WERI-Rb-1 (cell line): ENCODE data around the gene ADORA2A.

Experiments used
- DNase-seq: peaks from one replicate; pipeline ENCODE4 v3.0.0-alpha.2; 2020
- H3K27ac ChIP-seq: fragments of 250-450 bp; sonication (Bioruptor Pico); 2 replicates; pipeline ENCODE4 v1.5.1; 2020; ENCODE audit warnings: mild to moderate bottlenecking, moderate library complexity
- H3K27me3 ChIP-seq: fragments of 250-450 bp; sonication (Bioruptor Pico); 2 replicates; pipeline ENCODE4 v1.5.1; 2021; ENCODE audit warnings: mild to moderate bottlenecking, low read depth, moderate library complexity; ENCODE audit not compliant: insufficient read depth, severe bottlenecking
- H3K36me3 ChIP-seq: fragments of 250-450 bp; sonication (Bioruptor Pico); 2 replicates; pipeline ENCODE4 v1.5.1; 2020; ENCODE audit warnings: mild to moderate bottlenecking, moderate library complexity
- H3K4me3 ChIP-seq: 2 replicates; pipeline ENCODE4 v1.5.1; 2011; ENCODE audit warnings: low read depth, mild to moderate bottlenecking, control low read depth, low read length
- H3K9me3 ChIP-seq: fragments of 250-450 bp; sonication (Bioruptor Pico); 2 replicates; pipeline ENCODE4 v1.5.1; 2021; ENCODE audit warnings: mild to moderate bottlenecking, moderate library complexity; ENCODE audit not compliant: severe bottlenecking
- CTCF ChIP-seq: IDR thresholded peaks from 2 replicates; pipeline ENCODE4 v1.5.1; 2011; ENCODE audit warnings: low read depth, mild to moderate bottlenecking, control low read depth, inconsistent platforms, low read length

The ADORA2A gene

GRCh38 chr22:24384131-24384530, 43.3 kb upstream of the ADORA2A start:
- Histone ChIP-seq H3K27me3 (no peaks in the 10 kb centered on the region), H3K36me3 (peaks cover 3% of the 10 kb centered on the region), H3K9me3 (no peaks in the 10 kb centered on the region), H3K4me3 (no peak overlapping the region), H3K27ac (no peak overlapping the region)
- no peak for DNase-seq
- no peak for TF ChIP-seq CTCF

GRCh38 chr22:24386937-24387471, 40.4 kb upstream of the ADORA2A start:
- Histone ChIP-seq H3K27ac (no peak overlapping the region), H3K9me3 (no peaks in the 10 kb centered on the region), H3K36me3 (peaks cover 9% of the 10 kb centered on the region), H3K27me3 (no peaks in the 10 kb centered on the region), H3K4me3 (no peak overlapping the region)
- DNase-seq = no peak
- TF ChIP-seq CTCF = no peak

- no peak for TF ChIP-seq CTCF
- Histone ChIP-seq H3K27ac (no peak overlapping the region), H3K27me3 (no peaks in the 10 kb centered on the region), H3K36me3 (peaks cover 25% of the 10 kb centered on the region), H3K4me3 (no peak overlapping the region), H3K9me3 (no peaks in the 10 kb centered on the region)
- no peak for DNase-seq
Observed at GRCh38 chr22:24389680-24390079, 37.7 kb upstream of the ADORA2A start.

- no peaks in the 10 kb centered on the region for H3K27me3 ChIP-seq
- no peak for DNase-seq
- no peak for TF ChIP-seq CTCF
- peaks cover 28% of the 10 kb centered on the region for H3K36me3 ChIP-seq
- H3K27ac ChIP-seq = no peak overlapping the region
- no peak overlapping the region for H3K4me3 ChIP-seq
- H3K9me3 ChIP-seq = no peaks in the 10 kb centered on the region
Observed at GRCh38 chr22:24390156-24390555, 37.2 kb upstream of the ADORA2A start.

- TF ChIP-seq CTCF = no peak
- no peak overlapping the region for H3K27ac ChIP-seq
- no peaks in the 10 kb centered on the region for H3K9me3 ChIP-seq
- peaks cover 32% of the 10 kb centered on the region for H3K36me3 ChIP-seq
- DNase-seq = no peak
- no peak overlapping the region for H3K4me3 ChIP-seq
- no peaks in the 10 kb centered on the region for H3K27me3 ChIP-seq
Observed at GRCh38 chr22:24390576-24390975, 36.8 kb upstream of the ADORA2A start.

- no peak overlapping the region for H3K27ac ChIP-seq
- H3K9me3 ChIP-seq = no peaks in the 10 kb centered on the region
- no peak overlapping the region for H3K4me3 ChIP-seq
- H3K27me3 ChIP-seq = no peaks in the 10 kb centered on the region
- no peak for DNase-seq
- no peak for TF ChIP-seq CTCF
- H3K36me3 ChIP-seq = peaks cover 42% of the 10 kb centered on the region
Observed at GRCh38 chr22:24391836-24392217, 35.6 kb upstream of the ADORA2A start.
